Fibroblast of mammary gland (primary cell): Measurements from ENCODE around the gene HLA-DQA1.

Source experiments
- DNase-seq: peaks from one replicate; pipeline ENCODE4 v3.0.0-alpha.2; 2010; ENCODE audit warnings: low read depth
- H3K4me3 ChIP-seq: 2 replicates; pipeline ENCODE4 v1.5.1; 2011; ENCODE audit warnings: low read depth, mild to moderate bottlenecking, low read length, moderate library complexity; ENCODE audit not compliant: control insufficient read depth
- CTCF ChIP-seq: conservative IDR thresholded peaks from 2 replicates; pipeline ENCODE4 v1.5.1; 2011; ENCODE audit warnings: low read depth, low read length, inconsistent platforms; ENCODE audit not compliant: control insufficient read depth, insufficient read depth

The HLA-DQA1 gene

GRCh38 chr6:32609731-32610640 is 27.2 kb upstream of the HLA-DQA1 start:
- peak; percentile 89 for DNase-seq
- TF ChIP-seq CTCF = no peak
- no peak overlapping the region for H3K4me3 ChIP-seq

- DNase-seq = no peak
- TF ChIP-seq CTCF = no peak
- no peak overlapping the region for H3K4me3 ChIP-seq
Observed at GRCh38 chr6:32610682-32611296, 26.4 kb upstream of the HLA-DQA1 start.

GRCh38 chr6:32613475-32613874 is 23.7 kb upstream of the HLA-DQA1 start:
- DNase-seq = no peak
- TF ChIP-seq CTCF = no peak
- no peak overlapping the region for H3K4me3 ChIP-seq

- DNase-seq = no peak
- H3K4me3 ChIP-seq = no peak overlapping the region
- no peak for TF ChIP-seq CTCF
Observed at GRCh38 chr6:32614366-32615081, 22.7 kb upstream of the HLA-DQA1 start.

DNA sequence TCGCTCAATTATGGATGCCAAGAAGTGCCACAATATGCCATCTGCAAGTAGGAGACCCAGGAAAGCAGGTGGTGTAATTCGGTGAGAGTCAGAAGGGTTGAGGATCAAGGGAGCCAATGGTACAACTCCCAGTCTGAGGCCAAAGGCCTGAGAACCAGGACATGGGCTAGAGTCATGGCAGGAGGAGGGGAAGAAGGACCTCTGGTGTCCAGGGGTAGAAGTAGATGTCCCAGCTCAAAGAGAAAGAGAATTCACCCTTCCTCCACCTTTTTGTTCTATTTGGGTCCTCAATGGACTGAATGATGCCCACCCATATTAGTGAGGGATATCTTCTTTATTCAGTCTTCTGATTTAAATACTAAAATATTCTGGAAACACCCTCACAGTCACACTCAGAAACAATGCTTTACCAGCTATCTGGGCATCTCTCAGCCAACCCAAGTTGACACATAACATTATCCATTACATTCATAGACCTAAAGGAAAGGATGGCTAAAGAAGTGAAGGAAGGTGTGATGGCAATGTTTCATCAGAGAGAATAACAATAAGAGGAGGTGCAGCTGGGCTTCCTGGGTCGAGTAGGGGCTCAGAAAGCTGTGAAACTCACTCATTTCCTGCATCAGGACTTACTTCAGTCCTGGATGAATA is 21.2 kb upstream of the HLA-DQA1 start:
- TF ChIP-seq CTCF = no peak
- H3K4me3 ChIP-seq = no peak overlapping the region
- DNase-seq = no peak

- no peak overlapping the region for H3K4me3 ChIP-seq
- no peak for DNase-seq
- no peak for TF ChIP-seq CTCF
Observed at GRCh38 chr6:32617751-32618150, 19.5 kb upstream of the HLA-DQA1 start.
